ENCODE results near the gene MMP1. TPM values are rescaled to one million over a fixed set of nuclear protein-coding genes. Genes with fewer than 3 reads are reported as not detected.

Gene MMP1
- total RNA-seq, 4 donors from 2014 or later, result not detected

DNA sequence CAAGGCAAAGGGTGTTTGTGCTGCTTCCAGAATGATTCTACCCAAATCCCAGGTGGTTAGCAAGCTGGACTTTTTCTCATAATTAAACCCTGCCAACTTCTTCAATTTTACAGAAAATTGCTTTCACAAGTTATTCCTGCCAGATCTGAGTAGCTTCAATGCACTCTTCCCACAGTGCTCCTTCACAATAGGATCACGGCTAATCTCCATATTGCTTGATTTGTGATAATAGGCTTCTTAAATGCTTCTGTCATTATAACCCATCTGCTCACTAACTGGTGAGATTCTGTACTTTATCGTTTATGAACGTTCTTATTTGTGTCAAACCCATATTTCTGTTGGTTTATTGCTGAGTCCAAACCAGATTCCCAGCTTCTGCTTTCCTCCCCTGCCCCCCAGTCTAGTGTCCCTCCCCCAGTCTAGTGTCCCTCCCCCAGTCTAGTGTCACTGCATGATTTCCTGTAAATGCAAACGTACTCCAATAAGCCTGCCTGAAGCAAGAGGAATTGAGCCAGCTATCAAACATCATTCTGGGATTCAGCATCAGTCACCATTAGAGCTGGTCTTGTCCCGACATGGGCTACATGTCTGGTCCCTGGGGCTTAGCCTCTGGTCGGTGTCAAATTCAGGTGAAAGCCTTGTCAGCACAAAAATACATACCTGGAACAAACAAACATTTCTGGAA lies 31.5 kb upstream of the MMP1 start:
- Histone ChIP-seq H3K27me3 (no peaks in the 10 kb centered on the region), H3K4me3 (no peak overlapping the region), H3K27ac (no peak overlapping the region), H3K9me3 (no peaks in the 10 kb centered on the region), H3K36me3 (no peaks in the 10 kb centered on the region), H3K4me1 (no peaks in the 10 kb centered on the region)
- no peak for DNase-seq
- intact Hi-C loops (cut with DNase I; ENCODE audit: low total_unique reads) (no loop called here), in situ Hi-C loops (cut with MboI; ENCODE audit: low sequenced_read_pairs in 4 of 4) (no loop called here)
- no peak for ATAC-seq
- TF ChIP-seq POLR2A (IDR thresholded peaks at IDR 0.05), result no peak
- TF ChIP-seq, protein P1, sequence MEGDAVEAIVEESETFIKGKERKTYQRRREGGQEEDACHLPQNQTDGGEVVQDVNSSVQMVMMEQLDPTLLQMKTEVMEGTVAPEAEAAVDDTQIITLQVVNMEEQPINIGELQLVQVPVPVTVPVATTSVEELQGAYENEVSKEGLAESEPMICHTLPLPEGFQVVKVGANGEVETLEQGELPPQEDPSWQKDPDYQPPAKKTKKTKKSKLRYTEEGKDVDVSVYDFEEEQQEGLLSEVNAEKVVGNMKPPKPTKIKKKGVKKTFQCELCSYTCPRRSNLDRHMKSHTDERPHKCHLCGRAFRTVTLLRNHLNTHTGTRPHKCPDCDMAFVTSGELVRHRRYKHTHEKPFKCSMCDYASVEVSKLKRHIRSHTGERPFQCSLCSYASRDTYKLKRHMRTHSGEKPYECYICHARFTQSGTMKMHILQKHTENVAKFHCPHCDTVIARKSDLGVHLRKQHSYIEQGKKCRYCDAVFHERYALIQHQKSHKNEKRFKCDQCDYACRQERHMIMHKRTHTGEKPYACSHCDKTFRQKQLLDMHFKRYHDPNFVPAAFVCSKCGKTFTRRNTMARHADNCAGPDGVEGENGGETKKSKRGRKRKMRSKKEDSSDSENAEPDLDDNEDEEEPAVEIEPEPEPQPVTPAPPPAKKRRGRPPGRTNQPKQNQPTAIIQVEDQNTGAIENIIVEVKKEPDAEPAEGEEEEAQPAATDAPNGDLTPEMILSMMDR (IDR thresholded peaks at IDR 0.05 in 4 of 5, conservative IDR thresholded peaks at IDR 0.05 in 1 of 5), result no peak

- in situ Hi-C loops (cut with MboI; ENCODE audit: low sequenced_read_pairs in 4 of 4), result no loop called here
- intact Hi-C loops (cut with DNase I; ENCODE audit: low total_unique reads), result no loop called here
- Histone ChIP-seq H3K27ac (no peak overlapping the region), H3K4me1 (no peaks in the 10 kb centered on the region), H3K27me3 (no peaks in the 10 kb centered on the region), H3K9me3 (no peaks in the 10 kb centered on the region), H3K4me3 (no peak overlapping the region), H3K36me3 (no peaks in the 10 kb centered on the region)
- ATAC-seq, result no peak
- no peak for DNase-seq
- no peak for TF ChIP-seq POLR2A (IDR thresholded peaks at IDR 0.05)
- TF ChIP-seq, protein P1 (IDR thresholded peaks at IDR 0.05 in 4 of 5, conservative IDR thresholded peaks at IDR 0.05 in 1 of 5), result no peak
Measured at GRCh38 chr11:102824556-102824955, 26.6 kb upstream of the MMP1 start.

- Histone ChIP-seq H3K4me1 (no peaks in the 10 kb centered on the region), H3K27ac (no peak overlapping the region), H3K4me3 (no peak overlapping the region), H3K9me3 (no peaks in the 10 kb centered on the region), H3K27me3 (no peaks in the 10 kb centered on the region), H3K36me3 (no peaks in the 10 kb centered on the region)
- intact Hi-C loops (cut with DNase I; ENCODE audit: low total_unique reads), result no loop called here
- ATAC-seq (no peak), DNase-seq (no peak)
- in situ Hi-C loops (cut with MboI; ENCODE audit: low sequenced_read_pairs in 4 of 4), result no loop called here
- TF ChIP-seq POLR2A (IDR thresholded peaks at IDR 0.05), result no peak
- TF ChIP-seq, protein P1 (IDR thresholded peaks at IDR 0.05 in 4 of 5, conservative IDR thresholded peaks at IDR 0.05 in 1 of 5), result no peak
Measured at GRCh38 chr11:102819491-102819890, 21.5 kb upstream of the MMP1 start.

DNA sequence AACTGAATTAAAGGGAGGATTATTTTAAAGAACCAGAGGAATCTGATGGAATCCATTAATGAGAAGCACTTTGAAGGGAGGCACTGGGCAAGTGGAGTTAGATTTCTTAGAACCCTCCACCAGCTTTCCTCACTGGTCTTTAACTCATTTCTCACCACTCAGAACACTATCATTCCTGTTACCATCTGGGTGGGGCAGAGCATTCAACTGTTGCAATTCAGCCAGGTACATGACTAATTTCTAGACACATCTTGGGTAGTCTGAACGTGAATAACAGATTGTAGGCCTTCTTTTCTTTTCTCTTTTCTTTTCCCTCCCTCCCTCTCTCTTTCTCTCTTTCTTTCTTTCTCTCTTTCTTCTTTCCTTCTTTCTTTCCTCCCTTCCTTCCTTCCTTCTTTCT lies 15.5 kb upstream of the MMP1 start:
- no peaks in the 10 kb centered on the region for H3K4me1 ChIP-seq
- H3K4me3 ChIP-seq, result no peak overlapping the region
- intact Hi-C loops (cut with DNase I; ENCODE audit: low total_unique reads), result no loop called here
- TF ChIP-seq, protein P1 (IDR thresholded peaks at IDR 0.05 in 4 of 5, conservative IDR thresholded peaks at IDR 0.05 in 1 of 5), result no peak
- TF ChIP-seq POLR2A (IDR thresholded peaks at IDR 0.05), result no peak
- DNase-seq (no peak), ATAC-seq (no peak)
- no peaks in the 10 kb centered on the region for H3K36me3 ChIP-seq
- no peaks in the 10 kb centered on the region for H3K27me3 ChIP-seq
- in situ Hi-C loops (cut with MboI; ENCODE audit: low sequenced_read_pairs in 4 of 4), result no loop called here
- H3K9me3 ChIP-seq, result no peaks in the 10 kb centered on the region
- no peak overlapping the region for H3K27ac ChIP-seq

DNA sequence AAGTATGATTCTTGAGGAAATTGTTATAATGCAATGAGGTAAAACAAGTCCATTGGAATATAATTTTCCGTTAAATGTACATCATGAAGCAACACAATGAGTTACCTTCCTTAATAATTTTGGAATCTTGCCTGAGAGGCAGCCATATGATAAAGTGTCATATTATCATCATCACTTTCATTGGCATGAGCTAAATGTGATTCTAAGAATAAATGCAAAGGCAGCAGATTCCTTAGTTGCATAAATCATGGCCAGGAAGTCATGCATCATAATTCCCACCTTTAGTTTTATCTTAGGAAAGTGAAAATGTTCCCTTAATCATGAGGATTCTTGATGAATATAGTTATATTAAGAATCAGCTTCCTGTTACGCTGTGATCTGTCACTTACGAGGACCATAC lies 14.2 kb upstream of the MMP1 start:
- in situ Hi-C loops (cut with MboI; ENCODE audit: low sequenced_read_pairs in 4 of 4) (no loop called here), intact Hi-C loops (cut with DNase I; ENCODE audit: low total_unique reads) (no loop called here)
- Histone ChIP-seq H3K9me3 (no peaks in the 10 kb centered on the region), H3K27me3 (no peaks in the 10 kb centered on the region), H3K4me1 (no peaks in the 10 kb centered on the region), H3K4me3 (no peak overlapping the region), H3K27ac (no peak overlapping the region), H3K36me3 (no peaks in the 10 kb centered on the region)
- no peak for TF ChIP-seq POLR2A (IDR thresholded peaks at IDR 0.05)
- TF ChIP-seq, protein P1 (IDR thresholded peaks at IDR 0.05 in 4 of 5, conservative IDR thresholded peaks at IDR 0.05 in 1 of 5), result no peak
- DNase-seq, result no peak
- ATAC-seq, result no peak

Measured in gastrocnemius medialis (tissue), 4 donors.